Neuronal stem cell (in vitro differentiated cells): Measurements from ENCODE around the gene MAP3K15. TPM values are rescaled to one million over a fixed set of nuclear protein-coding genes. Genes with fewer than 3 reads are reported as not detected.

Experiments
- small RNA-seq: library from polyadenylated mRNA; stranded (forward); fragments of <200 nt; extraction: miRNeasy Mini kit (QIAGEN cat#:217004); gene quantifications from one replicate; pipeline ENCODE3, GENCODE V24; 2013; ENCODE audit not compliant: insufficient read depth

The MAP3K15 gene

Small RNA genes lying within 50 kb of the gene (small RNA-seq; reads per million reads assigned to genes)
- not detected for gene RF00019
